Breast epithelium (tissue), 3 donors: ENCODE measurements around the gene SYTL1.

ENCODE experiments used
- CTCF ChIP-seq, 3 donors: fragments of 450-650 bp; IDR thresholded peaks; one replicate each; pipeline ENCODE4 v1.5.1; 2016 to 2017; ENCODE audit warnings: antibody characterized with exemption in 3 of 3, mild to moderate bottlenecking in 3 of 3, moderate library complexity in 3 of 3
- POLR2A ChIP-seq: fragments of 450-650 bp; IDR thresholded peaks from one replicate; pipeline ENCODE4 v1.6.1; 2016; ENCODE audit warnings: antibody characterized with exemption, mild to moderate bottlenecking, moderate library complexity
- POLR2AphosphoS5 ChIP-seq, 3 donors: sonication (generic); formaldehyde crosslinking; IDR thresholded peaks; one replicate each; pipeline ENCODE4 v1.6.1; 2017; ENCODE audit warnings: antibody characterized with exemption in 3 of 3

GRCh38 chr1:27363766-27364695, 22.2 kb downstream of the SYTL1 start:
- TF ChIP-seq POLR2AphosphoS5 (IDR thresholded peaks at IDR 0.05) (no peak), CTCF (IDR thresholded peaks at IDR 0.05) (no peak), POLR2A (no peak)
